Ovary (tissue), 9 donors: ENCODE results near the gene C4orf54. TPM values are rescaled to one million over a fixed set of nuclear protein-coding genes. Genes with fewer than 3 reads are reported as not detected.
A peak's percentile ranks its signal among the peaks of the same experiment; 100 is the strongest.

Experiments used
- DNase-seq, 5 donors: peaks; one replicate each; pipeline ENCODE4 v3.0.0-alpha.2; 2019 to 2020
- H3K27ac ChIP-seq, 2 donors: fragments of 200-600 bp; one replicate each; pipeline versions ENCODE4 v1.5.1 to v1.8.0; 2019 to 2022
- H3K27me3 ChIP-seq: fragments of 200-600 bp; one replicate; pipeline ENCODE4 v1.8.0; 2022
- H3K36me3 ChIP-seq: fragments of 200-600 bp; sonication (generic); one replicate; pipeline ENCODE4 v1.5.1; 2019
- H3K4me1 ChIP-seq: one replicate; pipeline ENCODE4 v1.8.1; 2013; ENCODE audit warnings: mild to moderate bottlenecking, moderate library complexity; ENCODE audit not compliant: insufficient read depth
- H3K4me3 ChIP-seq: fragments of 200-600 bp; sonication (generic); one replicate; pipeline ENCODE4 v1.5.1; 2017
- H3K9me3 ChIP-seq, 2 donors: fragments of 200-600 bp in 1 of 2; sonication (generic) in 1 of 2; one replicate each; pipeline versions ENCODE4 v1.5.1 to v1.8.1; 2013 to 2019; ENCODE audit warnings: mild to moderate bottlenecking in 1 of 2, moderate library complexity in 1 of 2
- EP300 ChIP-seq: sonication (generic); formaldehyde crosslinking; IDR thresholded peaks from one replicate; pipeline ENCODE4 v1.6.1; 2017; ENCODE audit warnings: antibody characterized with exemption
- POLR2A ChIP-seq: fragments of 450-650 bp; IDR thresholded peaks from one replicate; pipeline ENCODE4 v1.6.1; 2017; ENCODE audit warnings: antibody characterized with exemption, mild to moderate bottlenecking, moderate library complexity
- WGBS, 3 donors: extraction: QIAGEN DNeasy Blood & Tissue Kit in 1 of 3; methylation state at CpG; one replicate each; pipeline versions ENCODE4 v1.1.5 to v1.1.7; 2013 to 2017; 5-methylcytosine and 5-hydroxymethylcytosine counted together
- intact Hi-C, 4 donors: fragments of 100-400 bp; cut with DNase I; formaldehyde crosslinking; loops; one replicate each; pipeline versions ENCODE4 v1.11.0 to v1.15.1; 2022 to 2023
- polyA plus RNA-seq, 2 donors: library from polyadenylated mRNA; stranded (reverse); fragments of 200-250 nt in 1 of 2; fragments of 350-450 nt in 1 of 2; fragmentation: Illumina TruSeq in 1 of 2; extraction: RNeasy Lipid Tissue Mini Kit (QIAGEN cat#74804) in 1 of 2; gene quantifications; one replicate each; pipeline ENCODE4 v1.2.3, GENCODE V29; 2013 to 2014
- total RNA-seq, 7 donors: library from RNA; depleted of rRNA in 2 of 7; stranded (reverse); fragments of >200 nt in 2 of 7; fragmentation: NEBNext Ultra II Directional in 3 of 7; extraction: Animal tissue kit (Norgen Biotek cat#: 25700) in 3 of 7; gene quantifications; one replicate each; pipeline versions ENCODE4 v1.1.0 to v1.2.4, GENCODE V29; 2016 to 2023
- TF ChIP-seq, protein P1 (sequence below), 3 donors: fragments of 450-650 bp in 2 of 3; fragments of 200-600 bp in 1 of 3; IDR thresholded peaks; one replicate each; pipeline versions ENCODE4 v1.5.1 to v1.8.0; 2016 to 2022; ENCODE audit warnings: antibody characterized with exemption in 3 of 3, mild to moderate bottlenecking in 1 of 3
- donor health status: DM: no; HTN: no; CAD: no; lungs with moderate emphysema.
- donor health status: DM: no; HTN: no; CAD: no.
- donor health status: Bipolar disorder and iron deficiency.
- donor health status: DM: yes; HTN: yes; CAD: no.
- donor health status: DM: no; HTN: no; CAD: no.
- donor health status: DM: yes; HTN: yes; CAD: no.

The C4orf54 gene
- total and polyA plus RNA-seq, 9 donors: 0.05 to 0.15 (median 0.11) TPM; not detected in 2

DNA sequence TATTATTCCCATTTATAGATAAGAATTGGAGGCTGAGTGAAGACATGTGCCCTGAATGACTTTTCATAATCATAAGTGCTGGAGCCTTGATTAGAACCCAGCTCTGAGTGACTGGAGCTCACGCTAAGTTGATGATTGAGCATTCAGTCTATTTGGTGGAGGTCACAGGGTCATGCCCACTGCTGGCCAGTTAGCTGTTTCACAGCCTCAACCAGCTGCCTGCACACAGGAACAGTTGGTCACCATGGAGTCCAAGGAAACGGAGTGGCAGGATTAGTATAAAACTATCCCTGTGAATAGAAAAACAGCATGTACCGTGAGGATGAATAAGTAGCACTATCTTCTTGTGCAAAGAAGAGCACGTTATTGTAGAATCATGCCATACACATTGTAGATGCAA lies 1.0 kb upstream of the C4orf54 start:
- intact Hi-C loops: no loop called here
- TF ChIP-seq, protein P1, sequence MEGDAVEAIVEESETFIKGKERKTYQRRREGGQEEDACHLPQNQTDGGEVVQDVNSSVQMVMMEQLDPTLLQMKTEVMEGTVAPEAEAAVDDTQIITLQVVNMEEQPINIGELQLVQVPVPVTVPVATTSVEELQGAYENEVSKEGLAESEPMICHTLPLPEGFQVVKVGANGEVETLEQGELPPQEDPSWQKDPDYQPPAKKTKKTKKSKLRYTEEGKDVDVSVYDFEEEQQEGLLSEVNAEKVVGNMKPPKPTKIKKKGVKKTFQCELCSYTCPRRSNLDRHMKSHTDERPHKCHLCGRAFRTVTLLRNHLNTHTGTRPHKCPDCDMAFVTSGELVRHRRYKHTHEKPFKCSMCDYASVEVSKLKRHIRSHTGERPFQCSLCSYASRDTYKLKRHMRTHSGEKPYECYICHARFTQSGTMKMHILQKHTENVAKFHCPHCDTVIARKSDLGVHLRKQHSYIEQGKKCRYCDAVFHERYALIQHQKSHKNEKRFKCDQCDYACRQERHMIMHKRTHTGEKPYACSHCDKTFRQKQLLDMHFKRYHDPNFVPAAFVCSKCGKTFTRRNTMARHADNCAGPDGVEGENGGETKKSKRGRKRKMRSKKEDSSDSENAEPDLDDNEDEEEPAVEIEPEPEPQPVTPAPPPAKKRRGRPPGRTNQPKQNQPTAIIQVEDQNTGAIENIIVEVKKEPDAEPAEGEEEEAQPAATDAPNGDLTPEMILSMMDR (IDR thresholded peaks at IDR 0.05): no peak
- no peak for TF ChIP-seq POLR2A
- TF ChIP-seq EP300: no peak
- Histone ChIP-seq H3K27me3 (no peaks in the 10 kb centered on the region), H3K4me1 (peaks cover 10% of the 10 kb centered on the region), H3K27ac (no peak overlapping the region), H3K36me3 (no peaks in the 10 kb centered on the region), H3K4me3 (no peak overlapping the region), H3K9me3 (no peaks in the 10 kb centered on the region)
- 84 to 91% (median 88%) methylated on average over 4 of the region's 4 CpGs for WGBS, 3 donors
- no peak for DNase-seq

DNA sequence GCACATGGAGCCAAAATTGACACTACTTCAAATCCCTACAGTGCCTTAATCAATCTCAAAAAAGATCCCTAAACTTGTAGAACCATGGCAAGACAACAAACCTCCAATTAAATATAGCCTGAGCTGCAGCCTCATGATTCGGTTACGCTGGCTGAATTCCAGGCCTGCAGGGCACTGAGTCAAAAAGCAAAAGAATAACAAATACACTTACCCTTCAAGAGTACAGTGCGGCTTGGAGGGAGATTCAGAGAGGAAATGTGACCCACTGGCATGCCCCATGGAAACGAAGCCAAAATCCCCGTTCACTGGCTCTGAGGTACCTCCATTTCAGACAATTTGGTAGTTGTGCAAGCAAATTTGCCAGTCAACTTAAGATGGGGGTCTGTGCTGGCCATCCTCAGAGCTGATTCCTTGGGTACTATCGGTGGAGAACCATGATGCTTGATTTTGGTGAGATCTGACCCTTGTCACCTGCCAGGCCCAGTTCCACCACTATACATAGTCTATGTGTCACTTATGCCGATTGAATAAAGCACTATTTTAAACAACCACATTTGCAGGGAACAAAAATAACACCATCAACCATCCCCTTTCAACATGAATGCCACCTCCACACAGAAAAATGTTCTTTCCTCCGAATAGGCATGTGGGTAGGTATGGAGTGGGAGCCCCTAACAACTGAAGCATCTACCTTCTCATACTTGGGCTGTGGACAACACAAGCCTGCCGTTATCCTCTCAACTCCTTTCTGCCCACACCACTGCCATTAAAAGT lies 2.1 kb downstream of the C4orf54 start:
- H3K4me1 ChIP-seq: peaks cover 10% of the 10 kb centered on the region
- peak; percentile 59 to 85 (median 78) for DNase-seq
- TF ChIP-seq EP300 (no peak), POLR2A (no peak)
- TF ChIP-seq, protein P1 (IDR thresholded peaks at IDR 0.05): no peak
- 47 to 51% (median 49%) methylated on average over 9 of the region's 9 CpGs for WGBS, 3 donors
- H3K9me3 ChIP-seq: no peaks in the 10 kb centered on the region
- H3K4me3 ChIP-seq: no peak overlapping the region
- H3K27ac ChIP-seq: peak overlapping the region in 1 of 2 donors; percentile 14
- no peaks in the 10 kb centered on the region for H3K36me3 ChIP-seq
- no peaks in the 10 kb centered on the region for H3K27me3 ChIP-seq
- intact Hi-C loops: no loop called here

- H3K27me3 ChIP-seq: no peaks in the 10 kb centered on the region
- no peak overlapping the region for H3K27ac ChIP-seq
- no peaks in the 10 kb centered on the region for H3K9me3 ChIP-seq
- DNase-seq: no peak
- intact Hi-C loops: no loop called here
- 87 to 92% (median 91%) methylated on average over 15 of the region's 15 CpGs for WGBS, 3 donors
- peaks cover 14% of the 10 kb centered on the region for H3K4me1 ChIP-seq
- TF ChIP-seq, protein P1 (IDR thresholded peaks at IDR 0.05): no peak
- no peak for TF ChIP-seq EP300
- TF ChIP-seq POLR2A: no peak
- H3K4me3 ChIP-seq: no peak overlapping the region
- H3K36me3 ChIP-seq: no peaks in the 10 kb centered on the region
These were observed 3.3 kb downstream of the C4orf54 start for GRCh38 chr4:99654361-99654761.

- Histone ChIP-seq H3K36me3 (no peaks in the 10 kb centered on the region), H3K27ac (no peak overlapping the region), H3K27me3 (no peaks in the 10 kb centered on the region), H3K4me1 (peaks cover 17% of the 10 kb centered on the region), H3K4me3 (no peak overlapping the region), H3K9me3 (no peaks in the 10 kb centered on the region)
- no peak for DNase-seq
- intact Hi-C loops: no loop called here
- WGBS, 3 donors: 86 to 96% (median 95%) methylated on average over 9 of the region's 9 CpGs
- TF ChIP-seq POLR2A (no peak), EP300 (no peak)
- TF ChIP-seq, protein P1 (IDR thresholded peaks at IDR 0.05): no peak
These were observed 3.7 kb downstream of the C4orf54 start for GRCh38 chr4:99653916-99654315.
